HG03060 (cell line): ENCODE data around the gene FARP1.

Experiments
- ATAC-seq: cut with Tn5 transposase; IDR thresholded peaks from one replicate; pipeline ENCODE4 v1.9.1; 2021; ENCODE audit warnings: low read depth, moderate number of reproducible peaks; ENCODE audit not compliant: unreplicated experiment

FARP1 gene

GRCh38 chr13:98299235-98299965 lies 156.5 kb downstream of the FARP1 start:
- no peak for ATAC-seq

GRCh38 chr13:98299966-98300350 lies 157.1 kb downstream of the FARP1 start:
- no peak for ATAC-seq

- ATAC-seq = no peak
These were observed 158.2 kb downstream of the FARP1 start for GRCh38 chr13:98300956-98301641.

- ATAC-seq = no peak
These were observed 158.8 kb downstream of the FARP1 start for GRCh38 chr13:98301721-98302120.

- ATAC-seq = no peak
These were observed 161.0 kb downstream of the FARP1 start for GRCh38 chr13:98303858-98304257.

- no peak for ATAC-seq
These were observed 162.8 kb downstream of the FARP1 start for GRCh38 chr13:98305670-98306069.

GRCh38 chr13:98307463-98308085 lies 164.7 kb downstream of the FARP1 start:
- ATAC-seq = no peak

- no peak for ATAC-seq
These were observed 165.4 kb downstream of the FARP1 start for GRCh38 chr13:98308086-98308911.

- ATAC-seq = no peak
These were observed 166.9 kb downstream of the FARP1 start for GRCh38 chr13:98309569-98310335.

GRCh38 chr13:98310485-98311199 lies 167.7 kb downstream of the FARP1 start:
- ATAC-seq = no peak

GRCh38 chr13:98311200-98311548 lies 168.3 kb downstream of the FARP1 start:
- no peak for ATAC-seq

- ATAC-seq = no peak
These were observed 169.7 kb downstream of the FARP1 start for GRCh38 chr13:98312606-98313005.

GRCh38 chr13:98313023-98313921 lies 170.4 kb downstream of the FARP1 start:
- no peak for ATAC-seq

- ATAC-seq = no peak
These were observed 171.0 kb downstream of the FARP1 start for GRCh38 chr13:98313922-98314292.

GRCh38 chr13:98315466-98315865 lies 172.6 kb downstream of the FARP1 start:
- no peak for ATAC-seq

GRCh38 chr13:98315902-98316301 lies 173.0 kb downstream of the FARP1 start:
- no peak for ATAC-seq

- ATAC-seq = no peak
These were observed 174.8 kb downstream of the FARP1 start for GRCh38 chr13:98317573-98318171.

GRCh38 chr13:98318263-98318878 lies 175.5 kb downstream of the FARP1 start:
- no peak for ATAC-seq
